ENCODE measurements around the gene NAP1L5.

Gene NAP1L5, protein sequence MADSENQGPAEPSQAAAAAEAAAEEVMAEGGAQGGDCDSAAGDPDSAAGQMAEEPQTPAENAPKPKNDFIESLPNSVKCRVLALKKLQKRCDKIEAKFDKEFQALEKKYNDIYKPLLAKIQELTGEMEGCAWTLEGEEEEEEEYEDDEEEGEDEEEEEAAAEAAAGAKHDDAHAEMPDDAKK

DNA sequence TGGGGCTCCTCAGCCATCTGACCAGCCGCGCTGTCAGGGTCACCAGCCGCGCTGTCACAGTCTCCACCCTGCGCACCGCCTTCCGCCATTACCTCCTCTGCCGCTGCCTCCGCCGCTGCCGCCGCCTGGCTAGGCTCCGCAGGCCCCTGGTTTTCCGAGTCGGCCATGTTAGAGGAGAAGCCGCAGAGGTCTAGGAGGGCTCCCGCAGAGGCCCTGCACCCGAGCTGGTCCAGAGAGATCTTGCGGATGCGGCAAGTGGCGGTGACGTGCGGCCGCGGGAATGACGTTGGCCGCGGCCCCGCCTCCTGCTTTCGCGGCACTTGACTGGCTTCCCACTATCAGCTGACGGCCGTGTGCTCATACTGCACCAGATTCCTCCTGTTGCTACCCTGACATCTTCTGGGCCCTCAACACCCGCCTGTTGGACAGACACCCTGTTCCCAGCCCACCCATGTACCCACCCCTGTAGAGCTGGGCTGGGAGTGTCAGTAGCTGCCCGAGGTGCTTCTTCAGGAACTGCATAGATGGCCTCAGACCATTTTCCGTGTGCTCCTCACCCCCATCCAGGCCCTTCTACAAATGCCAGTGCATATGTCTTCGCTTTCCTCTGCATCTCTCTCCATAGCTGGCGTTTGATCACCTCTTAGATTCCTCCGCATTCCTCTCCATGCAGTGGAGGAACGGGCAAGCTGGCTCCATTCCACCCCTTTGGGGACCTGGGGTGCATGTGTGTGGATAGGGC is at the start of gene NAP1L5:
TSS of gene NAP1L5 (minus strand) at position 242 of the 742 bp plus-strand sequence. CDS start at position 167, 75 bp downstream.
- DNase-seq (ENCODE audit: low spot score) = peak; percentile 76

DNA sequence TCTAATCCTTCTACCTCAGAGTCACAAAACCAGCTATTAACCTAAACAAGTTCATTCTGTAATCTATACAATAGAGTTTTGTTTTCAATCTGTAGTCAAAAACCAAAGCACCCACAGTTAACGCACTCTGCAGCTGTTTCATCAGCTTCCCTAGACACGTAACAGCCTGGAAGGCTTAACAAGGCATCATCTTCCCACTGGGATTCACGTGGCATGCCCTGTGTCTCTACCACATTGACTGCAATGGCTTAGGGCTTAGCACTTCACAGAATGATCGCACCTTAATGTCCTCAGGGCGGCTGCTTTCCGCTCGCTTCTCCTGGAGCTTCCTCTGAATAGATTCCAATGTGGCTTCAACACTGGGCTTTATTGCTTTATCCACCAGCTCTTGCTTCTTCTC is 49.7 kb upstream of the NAP1L5 start:
- no peak for DNase-seq (ENCODE audit: low spot score)

DNA sequence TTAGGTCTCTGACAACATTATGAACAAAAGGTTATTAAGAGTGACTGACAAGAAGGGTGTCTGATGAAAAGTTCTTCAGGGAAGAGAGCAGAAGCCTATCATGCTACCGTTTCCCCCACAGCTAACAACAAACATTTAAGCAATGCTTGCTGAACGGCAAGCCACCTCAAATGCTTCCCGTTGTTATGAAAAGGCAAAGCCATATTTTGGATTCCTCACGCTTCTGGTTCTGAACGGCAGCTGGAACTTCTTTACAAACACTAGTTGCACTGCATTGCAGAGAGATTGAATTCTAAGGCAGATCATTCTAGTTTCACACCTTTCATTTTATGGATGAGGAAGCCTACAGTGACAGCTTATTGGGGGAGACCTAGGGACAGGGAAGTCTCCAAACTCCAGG is 48.6 kb upstream of the NAP1L5 start:
- DNase-seq (ENCODE audit: low spot score) = no peak

DNA sequence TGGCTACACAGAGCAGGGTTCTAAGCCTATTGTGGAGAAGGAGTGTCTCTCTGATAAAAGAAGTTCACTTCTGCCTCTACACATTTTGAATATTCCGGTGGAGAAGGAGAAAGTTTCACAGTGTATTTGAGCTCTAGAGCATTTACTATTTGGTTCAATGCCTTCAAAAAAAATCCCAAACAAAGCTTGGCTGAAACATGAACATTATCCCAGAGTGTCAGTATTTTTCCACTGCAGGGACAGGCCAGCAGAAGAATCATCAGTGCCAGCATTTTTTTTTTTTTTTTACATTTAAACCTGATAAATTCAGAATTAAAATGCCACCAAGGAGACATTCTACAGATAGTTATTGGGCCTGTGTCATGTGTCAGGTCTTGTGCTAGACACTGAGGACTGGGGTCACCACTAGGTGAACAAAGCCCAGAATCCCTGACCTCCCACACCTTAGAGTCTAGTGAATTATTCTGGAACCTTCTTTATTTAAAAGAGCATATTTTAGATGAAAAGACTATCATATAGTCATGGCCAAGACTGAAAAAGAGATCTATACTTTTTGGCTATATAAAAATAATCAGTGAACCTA is 48.0 kb upstream of the NAP1L5 start:
- no peak for DNase-seq (ENCODE audit: low spot score)

DNA sequence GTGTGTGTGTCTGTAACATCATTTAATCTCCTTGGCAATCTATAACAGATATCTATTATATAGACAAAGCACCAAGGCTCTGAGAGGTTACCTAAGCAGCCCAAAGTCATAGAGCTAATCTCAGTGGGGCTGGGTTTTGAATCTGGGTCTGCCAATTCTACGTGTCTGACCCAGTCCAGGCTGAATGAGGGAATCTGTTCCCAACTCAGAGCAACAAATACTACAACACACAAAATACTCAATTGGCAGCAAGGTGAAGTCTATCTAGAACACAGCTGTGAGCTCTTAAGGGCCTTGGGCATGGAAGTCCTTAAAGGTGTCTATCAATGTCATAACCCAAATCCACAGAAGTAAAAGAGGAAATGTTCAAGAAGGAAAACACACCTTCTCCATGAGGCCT is 47.5 kb upstream of the NAP1L5 start:
- no peak for DNase-seq (ENCODE audit: low spot score)

DNA sequence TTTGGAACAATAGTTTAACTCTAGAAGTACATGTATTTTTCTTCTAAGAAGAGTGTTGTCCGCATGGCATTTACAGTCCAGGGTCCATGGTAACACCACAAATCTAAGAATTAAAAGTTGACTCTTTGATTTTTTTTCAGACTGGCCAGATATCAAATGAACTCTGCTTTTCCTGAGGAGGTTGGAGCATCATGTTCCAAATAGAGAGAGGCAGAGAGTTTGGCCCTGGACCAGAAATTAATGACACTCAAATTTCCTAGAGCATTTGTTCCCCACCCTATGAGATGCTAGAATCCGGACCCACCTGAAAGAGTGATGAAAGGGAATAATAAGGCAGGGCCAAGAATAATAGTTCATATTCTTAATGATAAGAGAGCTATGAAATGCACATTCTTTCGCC is 47.0 kb upstream of the NAP1L5 start:
- no peak for DNase-seq (ENCODE audit: low spot score)

DNA sequence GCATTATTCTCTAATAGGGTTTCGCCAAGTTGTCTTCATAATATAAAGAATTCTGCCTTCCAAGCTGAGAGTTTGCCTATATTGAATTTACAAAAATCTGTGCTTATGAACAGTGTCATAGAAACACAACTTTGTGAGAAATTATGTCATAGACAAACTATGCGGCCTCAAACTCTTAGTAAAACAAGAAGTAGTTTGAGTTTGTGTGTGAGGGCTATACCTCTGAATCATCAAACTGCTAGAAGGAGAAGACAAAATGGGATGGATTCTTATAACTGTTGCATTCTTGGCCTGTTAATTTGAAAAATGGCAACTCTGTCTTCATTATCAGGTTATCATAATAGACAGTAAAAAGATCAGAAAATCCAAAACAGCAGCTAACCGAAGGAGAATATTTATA is 46.1 kb upstream of the NAP1L5 start:
- DNase-seq (ENCODE audit: low spot score) = no peak

DNA sequence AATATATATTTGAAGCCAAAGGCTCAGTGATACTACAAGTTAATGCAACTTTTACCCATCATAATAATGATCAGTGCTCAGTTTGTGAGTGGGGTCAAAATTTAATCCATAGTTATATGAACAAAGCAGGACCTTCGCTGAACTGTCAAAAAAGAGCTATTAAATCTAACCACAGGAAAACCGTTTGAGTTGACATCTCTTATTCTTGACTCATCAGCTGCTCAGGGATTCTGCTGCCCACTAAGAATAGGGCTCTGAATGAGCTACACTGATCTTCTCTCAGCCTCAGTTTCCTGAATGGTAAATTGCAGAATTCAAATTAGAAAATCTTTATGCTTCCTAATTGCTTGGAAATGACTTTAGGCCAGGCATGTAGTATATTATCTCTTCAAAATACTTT is 44.9 kb upstream of the NAP1L5 start:
- no peak for DNase-seq (ENCODE audit: low spot score)

DNA sequence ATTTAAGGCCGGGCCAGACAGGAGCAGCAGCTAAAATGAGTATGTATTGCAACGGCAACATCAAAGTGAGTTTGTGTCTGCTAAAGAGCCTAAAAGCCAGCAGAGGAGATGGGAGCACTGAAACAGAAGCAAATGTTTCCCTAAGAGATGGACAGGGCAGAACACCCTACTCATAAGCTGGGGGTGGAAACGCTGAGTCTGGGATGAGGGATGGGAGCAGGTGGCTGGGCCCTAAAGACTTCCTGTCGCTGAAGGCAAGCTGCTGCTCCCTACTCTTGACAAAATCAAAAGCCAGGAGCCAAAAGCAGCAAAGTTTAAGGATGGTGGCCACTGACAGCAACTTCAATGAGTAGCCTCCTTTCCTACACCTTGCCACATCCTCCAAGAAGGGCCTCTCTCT is 40.6 kb upstream of the NAP1L5 start:
- DNase-seq (ENCODE audit: low spot score) = no peak

DNA sequence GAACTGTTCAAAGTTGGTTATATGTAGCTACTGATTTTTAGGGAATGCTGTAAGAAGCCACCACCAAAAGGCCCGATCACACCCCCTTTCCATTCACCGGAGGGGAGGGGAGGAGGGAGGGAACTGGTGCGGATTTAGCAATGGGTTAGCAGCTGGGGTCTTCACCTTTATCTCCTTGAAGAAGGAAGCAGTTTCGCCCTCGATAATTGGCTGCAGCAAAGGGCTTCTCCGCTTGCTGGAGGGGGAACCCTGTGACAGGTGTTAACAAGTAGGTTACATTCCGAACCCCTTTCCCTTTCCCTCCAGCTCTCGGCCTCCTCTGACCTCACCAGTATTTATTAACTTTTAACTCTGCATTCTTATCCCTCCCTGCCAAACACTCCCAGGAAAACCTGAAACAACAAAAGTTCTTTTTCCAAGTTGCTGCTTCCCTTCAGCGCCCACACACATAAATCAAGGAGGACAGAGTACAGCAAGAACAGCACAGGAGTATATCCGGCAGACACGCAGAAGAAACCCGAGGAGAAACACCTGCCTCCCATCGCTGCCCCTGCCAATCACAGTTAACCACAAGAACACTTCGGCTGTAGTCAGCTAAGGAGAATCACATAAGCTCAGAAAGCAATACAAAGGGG is 39.8 kb upstream of the NAP1L5 start:
- DNase-seq (ENCODE audit: low spot score) = no peak

DNA sequence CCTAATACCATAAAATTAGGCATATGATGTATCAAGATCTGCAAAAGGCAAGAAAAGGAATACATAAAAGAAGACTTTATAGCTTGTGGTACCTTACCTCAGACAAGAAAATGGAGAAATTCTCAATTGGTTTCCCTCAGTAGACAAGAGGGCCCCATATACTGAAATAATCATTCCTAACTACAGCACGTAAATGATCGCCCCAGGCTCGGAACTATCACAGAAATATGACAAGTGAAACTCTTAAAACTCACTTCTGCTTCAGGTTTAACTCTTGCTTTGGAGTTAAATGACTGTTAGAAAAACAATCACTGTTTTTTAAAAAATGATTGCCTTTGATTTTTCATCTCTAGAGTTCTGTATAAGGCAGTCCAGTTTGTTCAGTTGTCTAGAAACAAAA is 38.6 kb upstream of the NAP1L5 start:
- no peak for DNase-seq (ENCODE audit: low spot score)

DNA sequence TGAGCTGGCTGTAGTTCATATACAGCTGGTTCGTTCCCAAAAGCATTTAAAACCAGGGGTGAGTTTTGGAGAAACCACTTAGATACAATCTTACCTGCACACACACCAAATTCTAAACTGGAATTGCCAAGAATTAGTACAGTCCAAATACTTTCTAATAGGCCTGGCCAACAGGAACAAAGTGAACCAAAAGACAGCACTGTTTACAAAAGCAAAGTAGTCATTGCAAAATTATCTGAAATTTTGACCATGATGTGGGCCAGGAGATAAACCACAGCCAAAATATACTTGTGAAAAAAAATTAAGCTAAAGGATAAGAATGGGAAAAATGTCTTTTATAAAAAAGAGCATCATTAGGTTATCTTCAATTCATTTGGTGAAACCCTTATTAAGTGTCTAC is 37.9 kb upstream of the NAP1L5 start:
- no peak for DNase-seq (ENCODE audit: low spot score)

DNA sequence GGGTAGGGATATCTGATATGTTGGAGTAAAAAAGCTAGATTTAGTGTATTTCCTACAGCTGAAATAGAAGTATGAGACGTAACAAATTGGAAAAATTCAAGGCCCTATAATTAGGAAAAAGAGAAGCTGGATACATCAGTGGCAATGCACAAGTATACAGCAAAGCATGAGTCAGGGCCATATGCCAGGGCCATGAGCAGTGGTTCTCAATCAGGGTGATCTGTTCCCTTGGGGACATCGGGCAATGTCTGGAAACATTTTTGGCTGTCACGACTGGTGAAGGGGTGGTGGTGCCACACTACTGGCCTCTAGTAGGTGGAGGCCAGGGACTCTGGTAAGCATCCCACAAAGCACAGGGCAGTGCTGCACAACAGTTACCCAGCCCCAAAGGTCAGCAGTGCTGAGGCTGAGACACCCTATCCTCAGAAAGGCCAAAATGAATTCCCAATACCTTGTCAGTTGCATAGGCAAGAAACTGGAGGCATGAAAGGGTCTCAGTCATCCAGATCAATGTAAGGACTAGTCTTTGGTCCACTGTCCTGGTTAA is 36.8 kb upstream of the NAP1L5 start:
- DNase-seq (ENCODE audit: low spot score) = no peak

DNA sequence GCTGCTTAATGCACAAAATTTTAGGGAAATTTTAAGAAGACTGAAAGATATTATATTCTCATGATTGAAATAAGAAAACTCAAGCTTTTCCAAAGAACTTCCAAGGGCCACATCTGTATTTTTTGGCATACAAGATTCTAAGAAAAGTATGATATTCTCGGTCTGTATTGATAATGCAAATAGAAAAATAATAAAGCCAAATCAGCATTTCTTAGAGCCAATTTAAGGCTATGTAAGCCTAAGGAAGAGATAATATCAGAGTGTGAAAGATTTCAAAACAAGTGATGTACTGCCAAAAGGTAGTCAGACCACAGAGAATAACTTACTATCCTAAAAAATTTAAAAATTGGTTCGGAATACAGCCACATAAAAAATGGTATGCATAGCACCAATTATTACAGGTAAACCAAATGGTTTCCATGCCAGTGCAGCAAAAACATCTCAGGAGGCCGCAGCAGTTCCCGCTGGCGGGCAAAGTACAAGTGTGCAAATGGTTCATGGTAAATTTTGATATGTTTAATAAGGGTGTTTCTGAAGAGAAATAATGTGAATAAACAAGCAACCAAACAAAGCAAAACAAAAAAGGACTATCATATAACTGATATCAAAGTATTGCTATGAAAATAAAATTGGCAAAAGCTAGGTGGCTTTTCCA is 35.2 kb upstream of the NAP1L5 start:
- DNase-seq (ENCODE audit: low spot score) = no peak

DNA sequence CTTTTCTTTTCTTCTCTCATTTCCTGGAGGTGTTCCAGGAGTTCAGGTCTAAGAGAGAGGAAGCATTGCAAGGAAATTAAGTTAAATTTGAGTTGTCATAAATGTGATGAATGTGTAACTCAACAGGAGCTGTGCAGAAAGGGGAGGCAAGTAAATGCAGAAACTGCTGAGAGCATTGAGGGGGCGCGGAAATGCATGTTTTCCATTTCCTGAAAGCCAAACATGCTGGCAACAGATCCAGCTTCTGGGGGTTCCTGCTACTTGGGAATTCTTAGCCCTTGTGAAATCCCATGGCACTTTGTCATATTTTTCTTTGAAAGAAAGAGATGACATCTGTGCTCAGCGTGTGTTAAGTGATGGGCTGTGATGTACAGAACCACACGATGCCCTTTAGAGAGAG is 33.8 kb upstream of the NAP1L5 start:
- DNase-seq (ENCODE audit: low spot score) = no peak

DNA sequence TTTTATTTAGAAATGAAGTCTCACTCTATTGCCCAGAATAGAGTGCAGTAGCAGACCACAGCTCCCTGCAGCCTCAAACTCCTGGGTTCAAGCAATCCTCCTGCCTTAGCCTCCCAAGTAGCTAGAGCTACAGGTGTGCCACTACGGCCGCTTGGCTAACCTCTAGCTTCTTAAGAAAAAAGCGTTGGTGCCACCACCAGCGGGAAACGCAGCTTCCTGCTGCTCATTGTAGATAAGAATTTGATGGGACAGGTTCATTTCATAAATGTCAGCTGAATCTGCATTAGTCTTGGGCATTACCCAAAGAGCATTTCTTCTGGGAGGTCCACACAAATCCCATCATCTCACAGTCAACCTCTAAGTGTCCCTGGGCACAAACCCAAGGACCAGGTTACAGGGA is 33.2 kb upstream of the NAP1L5 start:
- no peak for DNase-seq (ENCODE audit: low spot score)

DNA sequence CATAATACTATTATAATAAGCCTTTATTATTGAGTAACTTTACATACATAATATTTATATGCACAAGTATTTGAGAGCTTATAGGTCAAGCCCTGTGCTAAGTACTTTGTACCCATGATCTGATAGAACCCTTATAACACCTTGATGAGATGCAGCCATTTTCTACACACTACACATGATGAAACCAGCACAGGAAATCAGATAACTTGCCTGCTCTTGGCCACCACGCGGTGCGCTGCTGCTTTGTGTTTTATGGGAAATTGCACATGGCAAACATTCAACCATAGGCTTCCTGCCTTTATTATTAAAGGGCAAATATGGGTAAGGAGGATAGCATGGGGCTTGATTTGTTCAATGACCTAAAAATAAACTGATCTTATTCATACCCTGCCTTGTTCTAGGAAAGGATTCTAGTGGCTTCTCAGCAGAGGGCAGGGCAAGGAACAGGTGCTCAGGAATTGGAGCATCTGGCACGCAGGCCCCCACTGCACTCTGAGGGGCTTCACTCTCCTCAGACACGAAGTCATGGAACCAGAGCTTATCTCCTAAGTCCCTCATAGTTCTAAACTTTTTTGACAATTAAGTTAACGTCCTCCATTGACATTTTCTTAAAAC is 31.6 kb upstream of the NAP1L5 start:
- DNase-seq (ENCODE audit: low spot score) = no peak

DNA sequence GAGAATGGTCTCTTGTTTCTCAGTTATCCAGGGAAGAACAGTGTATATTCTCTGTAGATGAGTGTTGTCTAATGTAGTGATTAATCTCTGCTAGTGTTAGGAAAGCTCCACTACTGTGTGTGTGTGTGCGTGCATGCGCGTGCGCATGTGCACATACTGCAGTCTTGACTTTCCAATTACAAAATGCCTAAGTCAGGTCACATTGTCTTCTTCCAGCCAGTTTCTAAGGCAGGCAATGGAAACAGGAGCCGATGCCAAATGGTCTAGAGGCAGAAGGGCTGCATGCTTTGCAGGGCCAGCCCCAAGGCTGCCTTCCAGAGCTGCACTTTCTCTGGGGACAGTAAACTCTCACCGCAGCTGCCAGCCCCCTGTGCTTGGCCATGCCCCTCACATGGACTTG is 30.5 kb upstream of the NAP1L5 start:
- no peak for DNase-seq (ENCODE audit: low spot score)

DNA sequence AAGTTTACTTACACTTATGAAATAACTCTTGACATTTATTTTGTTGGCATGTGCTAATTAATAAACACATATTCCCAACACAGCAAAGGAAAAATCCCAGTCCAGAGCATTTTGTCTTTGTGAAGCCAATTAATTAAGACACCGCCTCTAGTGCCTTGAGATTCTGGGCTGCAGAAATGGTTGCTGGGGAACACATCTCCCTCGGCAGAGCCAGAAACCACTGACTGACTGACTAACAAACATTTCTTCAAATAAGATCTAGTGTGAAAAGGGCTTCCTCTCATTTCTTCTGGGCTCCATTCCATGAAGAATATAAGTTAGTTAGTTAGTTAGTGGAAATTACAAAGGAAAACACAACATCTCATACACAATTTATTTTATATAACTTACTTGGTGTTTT is 28.4 kb upstream of the NAP1L5 start:
- DNase-seq (ENCODE audit: low spot score) = no peak

DNA sequence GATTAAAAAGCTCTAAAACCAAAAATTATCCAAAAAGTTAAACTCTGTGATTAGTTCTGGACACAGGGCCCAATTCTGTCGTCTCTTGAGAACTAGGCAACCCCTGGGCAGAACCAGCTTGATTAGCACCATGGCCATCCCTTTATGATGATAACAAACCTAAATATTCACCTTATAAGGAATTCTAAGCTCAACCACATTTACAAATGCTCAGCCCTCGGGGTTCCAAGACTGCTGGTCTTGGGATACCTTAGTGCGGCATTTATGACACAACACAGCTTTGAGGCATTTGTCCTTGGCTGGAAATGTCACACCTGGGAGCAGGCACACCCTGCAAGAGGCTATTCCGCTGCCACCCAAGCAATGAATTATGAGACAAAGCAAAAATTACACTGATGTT is 27.5 kb upstream of the NAP1L5 start:
- DNase-seq (ENCODE audit: low spot score) = no peak

DNA sequence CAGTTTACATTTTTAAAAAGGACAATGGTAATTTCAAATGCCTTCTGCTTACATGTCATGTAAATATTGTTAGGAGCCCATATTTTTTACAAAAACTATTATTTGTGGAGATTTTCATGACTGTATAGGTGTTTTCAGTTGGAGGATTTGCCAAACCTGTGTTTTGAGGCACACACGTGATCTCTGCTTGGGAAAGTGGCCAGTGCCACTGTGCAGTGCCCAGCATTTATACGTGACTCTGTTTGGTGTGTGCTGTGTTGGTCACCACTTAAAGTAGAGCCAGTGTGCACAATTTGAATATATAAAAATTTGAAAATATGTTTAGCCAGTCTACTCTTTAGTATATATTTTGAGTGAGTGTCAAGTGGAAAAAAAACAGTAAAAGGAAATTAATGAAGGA is 26.8 kb upstream of the NAP1L5 start:
- DNase-seq (ENCODE audit: low spot score) = no peak

DNA sequence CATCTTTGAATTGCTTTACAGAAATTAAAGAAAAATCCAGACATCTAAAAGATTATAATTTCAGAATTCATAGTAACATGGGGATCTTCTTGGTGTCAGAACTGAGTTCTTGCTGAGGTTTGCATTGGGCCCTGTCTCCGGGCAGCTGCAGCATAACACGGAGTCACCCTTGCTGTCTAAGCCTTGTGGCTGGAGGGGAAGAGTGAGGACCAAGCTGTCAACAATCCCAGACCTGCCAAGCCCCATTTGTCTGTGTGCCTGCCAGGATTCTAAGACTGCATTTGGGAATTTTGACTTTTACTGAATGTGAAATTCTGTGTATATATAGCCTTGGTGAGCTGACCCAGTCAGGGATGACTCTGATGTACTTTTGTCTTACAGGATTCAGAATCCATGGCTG is 25.2 kb upstream of the NAP1L5 start:
- no peak for DNase-seq (ENCODE audit: low spot score)
